COLO668 (cell line): Measurements from ENCODE around the gene DBI.
"Not testable (repeated sequence)": the region's sequence is repeated elsewhere in the genome, so short reads cannot be mapped to it uniquely, and the experiment has no call there.

ENCODE experiments used
- DNase-seq: peaks from one replicate; lab custom pipeline; 2025; ENCODE audit not compliant: unreplicated experiment; lab: John Stamatoyannopoulos, UW

DBI gene

DNA sequence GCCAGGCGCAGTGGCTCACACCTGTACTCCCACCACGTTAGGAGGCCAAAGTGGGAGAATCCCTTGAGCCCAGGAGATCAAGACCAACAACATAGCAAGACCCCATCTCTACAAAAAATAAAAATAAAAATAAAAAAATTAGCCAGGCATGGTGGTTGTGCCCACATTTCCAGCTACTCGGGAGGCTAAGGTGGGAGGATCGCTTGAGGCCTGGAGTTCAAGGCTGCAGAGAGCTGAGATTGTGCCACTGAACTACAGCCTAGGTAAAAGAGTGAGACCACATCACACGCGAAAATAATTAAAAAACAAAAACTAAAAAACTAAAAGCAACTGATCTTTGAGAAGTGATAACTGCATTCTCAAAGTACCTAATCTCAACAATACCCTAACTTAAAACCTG, 2.0 kb upstream of the DBI start:
- no peak for DNase-seq

DNA sequence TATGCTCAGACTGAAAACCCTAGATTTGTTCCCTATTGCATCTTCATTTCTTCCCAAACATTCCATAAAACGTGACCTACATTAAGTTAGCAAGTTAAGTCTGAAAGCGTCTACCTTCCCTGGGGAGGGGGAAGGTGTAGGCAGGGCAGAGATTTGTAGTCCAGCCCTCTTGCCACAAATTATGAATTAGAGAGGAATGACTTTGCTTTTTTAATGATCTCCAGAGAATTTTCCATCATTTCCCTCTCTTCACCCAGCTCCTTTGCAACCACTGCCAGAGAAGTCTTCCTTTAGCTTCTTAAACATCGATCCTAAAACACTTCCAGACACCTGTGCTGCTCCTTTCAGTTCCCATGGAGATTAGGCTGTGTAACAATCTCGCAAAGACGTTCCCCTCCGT, 1.3 kb upstream of the DBI start:
- DNase-seq = no peak

DNA sequence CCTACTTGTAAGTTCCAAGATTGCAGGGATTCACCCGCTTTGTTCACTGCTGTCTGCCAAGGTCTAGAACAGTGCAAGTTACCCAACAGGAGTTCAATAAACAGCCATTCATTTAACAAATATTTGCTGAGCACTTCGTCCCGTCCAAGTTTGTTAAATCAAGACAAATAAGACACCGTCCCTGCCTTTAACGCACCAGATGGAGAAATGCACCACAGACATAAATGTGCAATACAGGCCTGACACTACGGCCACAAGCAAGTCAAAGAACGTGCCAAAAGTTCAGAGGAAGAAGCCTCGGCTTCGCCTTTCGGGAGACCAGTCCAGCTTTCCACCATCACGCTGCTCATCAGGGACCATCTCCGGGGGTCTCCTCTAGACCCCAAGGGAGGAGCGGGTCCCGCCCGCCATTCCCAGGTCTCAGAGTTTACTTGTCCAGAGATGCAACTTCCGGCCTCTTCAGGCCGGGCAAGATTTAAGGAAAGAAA, 572 bp upstream of the DBI start:
- DNase-seq = no peak

DNA sequence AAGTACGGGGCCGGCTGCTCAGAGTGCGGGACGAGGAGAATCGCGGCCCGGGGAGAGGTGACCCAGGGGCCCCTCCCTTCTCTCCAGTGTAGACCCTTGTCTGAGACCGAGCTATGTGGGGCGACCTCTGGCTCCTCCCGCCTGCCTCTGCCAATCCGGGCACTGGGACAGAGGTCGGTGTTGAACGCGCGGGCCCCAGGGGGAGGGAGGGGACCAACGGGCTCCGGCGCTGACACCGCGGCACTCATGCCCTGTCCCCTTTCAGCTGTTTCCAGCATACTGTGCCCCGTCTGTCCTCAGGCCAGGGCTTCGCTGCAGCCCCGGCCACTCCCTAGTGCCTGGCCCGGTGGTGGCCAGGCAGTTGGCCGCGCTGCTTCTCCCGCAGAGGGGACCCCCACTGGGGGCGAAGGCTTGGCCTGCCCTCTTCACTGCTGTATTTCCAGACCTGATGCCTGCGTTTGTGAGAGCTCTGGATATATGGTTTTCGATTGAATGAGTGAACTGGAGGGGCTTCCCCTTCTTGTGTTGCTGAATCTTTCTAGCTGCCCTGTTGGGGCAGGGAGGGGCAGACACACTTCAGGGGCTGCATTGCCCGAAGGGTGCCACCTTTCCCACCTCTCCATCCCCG, 809 bp downstream of the DBI start:
- peak; percentile 57 for DNase-seq

DNA sequence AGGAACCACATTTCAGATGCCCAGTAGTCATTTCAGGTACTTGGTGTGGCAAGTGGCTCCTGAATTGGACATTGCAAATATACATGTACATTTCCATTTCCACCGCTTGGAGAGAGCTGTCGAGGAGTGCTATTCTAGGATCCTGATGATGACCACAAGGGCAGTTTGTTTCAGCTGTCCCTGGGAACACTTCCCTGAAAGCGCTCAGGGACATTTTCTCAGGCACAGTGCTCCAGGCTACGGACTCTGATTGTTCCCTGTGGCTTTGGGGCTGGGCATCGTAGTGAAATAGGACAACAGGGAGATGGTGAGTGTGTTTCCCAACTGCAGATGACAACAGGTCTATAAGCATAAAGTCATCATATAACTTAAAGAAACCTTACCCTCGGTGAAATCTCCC, 3.1 kb downstream of the DBI start:
- DNase-seq = no peak

DNA sequence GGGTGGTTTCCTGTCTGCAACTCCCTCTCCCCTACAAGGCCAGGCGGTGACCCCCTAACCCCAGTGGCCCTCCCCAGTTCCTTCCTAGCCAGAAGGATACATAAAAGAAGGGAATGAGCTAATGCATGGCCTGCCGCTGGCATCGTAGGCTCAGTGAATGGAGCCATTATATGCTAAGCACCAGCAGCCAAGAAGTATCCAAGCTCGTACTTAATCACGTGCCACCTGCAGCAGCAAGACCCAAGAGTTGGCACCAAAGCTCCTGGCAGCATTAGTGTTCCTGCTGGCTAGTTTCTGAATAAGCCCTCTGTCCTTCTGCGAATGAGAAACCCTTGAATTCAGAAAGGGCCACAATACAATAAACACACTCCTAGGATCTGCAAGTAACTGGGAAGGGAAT, 4.3 kb downstream of the DBI start:
- no peak for DNase-seq

DNA sequence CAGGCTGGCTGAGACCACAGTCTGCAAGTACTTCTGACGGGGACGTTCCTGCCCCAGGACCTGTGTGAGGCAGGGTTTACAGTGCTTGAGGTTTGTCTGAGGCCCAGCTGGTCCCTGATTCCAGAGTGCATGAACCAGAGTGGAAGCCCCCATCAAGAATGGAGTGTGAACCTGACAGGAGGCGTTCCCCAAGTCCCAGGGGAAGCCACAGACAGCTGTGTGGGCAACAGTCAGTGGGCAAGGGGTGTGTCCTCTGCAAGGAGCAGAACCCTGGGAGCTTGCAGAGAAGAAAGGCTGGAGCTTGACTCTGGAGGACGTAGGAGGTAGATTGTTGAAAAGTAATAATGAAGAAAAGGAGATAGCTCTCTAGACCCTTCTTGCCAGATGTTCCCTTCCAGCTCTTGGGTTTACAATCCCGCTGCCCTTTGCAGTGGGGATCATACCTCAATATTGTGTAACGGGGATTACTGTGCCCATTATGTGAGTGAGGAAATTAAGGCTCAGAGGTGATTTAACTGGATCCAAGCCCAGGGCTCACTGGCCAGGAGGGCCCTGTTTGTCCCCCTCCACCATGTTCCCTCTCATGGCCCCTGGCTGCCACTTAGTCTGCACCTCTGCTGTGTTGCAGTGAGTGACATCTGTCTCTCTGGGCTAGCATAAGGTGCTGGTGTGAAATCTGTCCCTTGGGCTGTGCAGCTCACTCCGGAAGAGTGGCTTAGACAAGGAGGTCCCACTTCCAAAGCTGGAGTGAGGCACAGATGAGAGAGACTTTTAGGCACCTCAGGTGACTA, 6.2 kb downstream of the DBI start:
- DNase-seq = no peak

DNA sequence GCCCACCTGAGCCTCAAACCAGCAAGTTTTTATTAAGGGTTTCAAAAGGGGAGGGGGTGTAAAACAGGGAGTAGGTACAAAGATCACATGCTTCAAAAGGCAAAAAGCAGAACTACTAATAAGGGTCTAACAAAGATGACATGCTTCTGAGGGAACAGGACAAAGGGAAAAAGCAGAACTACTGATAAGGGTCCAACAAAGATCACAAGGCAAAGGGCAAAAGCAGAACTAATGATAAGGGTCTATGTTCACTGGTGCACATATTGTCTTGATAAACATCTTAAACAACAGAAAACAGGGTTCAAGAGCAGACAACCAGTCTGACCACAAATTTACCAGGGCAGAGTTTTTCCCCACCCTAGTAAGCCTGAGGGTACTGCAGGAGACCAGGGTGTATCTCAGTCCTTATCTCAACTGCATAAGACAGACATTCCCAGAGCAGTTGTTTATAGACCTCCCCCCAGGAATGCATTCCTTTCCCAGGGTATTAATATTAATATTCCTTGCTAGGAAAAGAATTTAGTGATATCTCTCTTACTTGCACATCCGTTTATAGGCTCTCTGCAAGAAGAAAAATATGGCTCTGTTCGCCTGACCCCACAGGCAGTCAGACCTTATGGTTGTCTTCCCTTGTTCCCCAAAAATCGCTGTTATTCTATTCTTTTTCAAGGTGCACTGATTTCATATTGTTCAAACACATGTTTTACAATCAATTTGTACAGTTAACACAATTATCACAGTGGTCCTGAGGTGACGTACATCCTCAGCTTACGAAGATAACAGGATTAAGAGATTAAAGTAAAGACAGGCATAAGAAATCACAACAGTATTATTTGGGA, 7.3 kb downstream of the DBI start:
- DNase-seq = not testable (repeated sequence)

DNA sequence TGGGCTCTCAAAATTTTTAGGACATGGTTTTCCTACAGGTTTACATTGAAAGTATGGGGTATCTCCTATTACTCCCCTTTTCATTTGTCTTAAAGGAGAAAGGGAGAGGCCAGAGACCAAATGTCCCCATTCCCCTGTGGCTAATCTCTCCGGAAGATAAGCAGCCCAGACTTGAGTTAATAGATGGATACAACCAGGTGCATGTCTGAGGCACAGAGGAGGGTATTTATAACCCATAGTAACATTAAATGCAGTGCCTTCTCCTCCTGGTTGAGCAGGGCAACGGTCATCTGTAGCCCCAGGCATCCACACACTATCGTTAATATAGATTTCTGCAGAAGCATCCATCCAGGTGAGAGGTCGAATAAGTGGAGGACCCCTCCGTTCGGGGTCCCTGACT, 9.6 kb downstream of the DBI start:
- not testable (repeated sequence) for DNase-seq

DNA sequence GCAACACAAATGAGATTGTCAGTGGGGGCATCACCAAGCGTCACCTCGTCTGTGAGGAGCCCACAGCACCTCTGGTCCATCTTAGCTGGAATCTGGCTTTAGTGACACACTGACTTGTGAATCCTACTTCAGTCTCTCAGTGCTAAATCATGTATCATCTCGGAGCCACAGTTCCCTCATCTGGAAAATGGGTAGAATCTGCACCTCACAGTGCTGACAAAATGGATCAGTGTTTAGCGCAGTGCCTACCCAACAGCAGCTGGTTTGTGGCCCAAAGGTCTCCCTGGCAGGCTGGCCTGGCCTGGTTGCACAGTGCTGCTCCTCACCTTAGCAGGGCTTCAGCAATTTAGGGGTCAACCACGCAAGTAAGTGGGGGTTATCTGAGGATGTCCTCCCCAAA, 10.0 kb downstream of the DBI start:
- DNase-seq = no peak

DNA sequence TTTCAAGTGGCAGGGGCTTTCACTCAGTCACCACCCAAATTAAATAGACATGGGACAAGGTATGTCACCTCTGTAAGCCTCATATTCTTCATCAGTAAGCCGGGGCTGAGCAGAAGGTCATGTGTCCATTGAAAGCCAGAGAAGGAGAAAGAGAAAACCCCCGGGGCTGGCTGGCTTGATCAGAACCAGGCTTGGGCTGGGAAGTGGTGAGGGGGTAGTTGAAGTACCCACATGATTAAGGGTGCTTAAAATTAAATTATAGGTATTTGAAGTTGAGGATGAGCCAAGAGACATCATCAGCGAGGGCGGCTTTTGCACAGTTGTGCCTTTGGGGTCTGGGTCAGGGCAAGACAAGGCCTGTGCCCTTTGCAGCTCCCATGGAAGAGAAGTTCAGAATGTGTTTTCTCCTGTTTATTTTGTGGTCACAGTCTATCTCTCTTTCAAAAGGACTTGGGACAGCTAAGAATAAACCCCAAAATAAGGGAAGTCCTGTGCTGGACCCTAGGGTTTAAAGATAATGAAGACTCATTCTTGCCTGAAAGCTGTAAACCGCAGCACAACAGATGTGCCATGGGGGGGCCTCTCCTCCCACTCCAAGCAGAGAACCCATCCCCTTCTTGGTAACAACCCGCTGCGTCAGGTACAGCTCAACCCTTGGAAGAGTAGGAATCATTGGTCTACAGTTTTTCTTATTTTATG, 10.7 kb downstream of the DBI start:
- no peak for DNase-seq

DNA sequence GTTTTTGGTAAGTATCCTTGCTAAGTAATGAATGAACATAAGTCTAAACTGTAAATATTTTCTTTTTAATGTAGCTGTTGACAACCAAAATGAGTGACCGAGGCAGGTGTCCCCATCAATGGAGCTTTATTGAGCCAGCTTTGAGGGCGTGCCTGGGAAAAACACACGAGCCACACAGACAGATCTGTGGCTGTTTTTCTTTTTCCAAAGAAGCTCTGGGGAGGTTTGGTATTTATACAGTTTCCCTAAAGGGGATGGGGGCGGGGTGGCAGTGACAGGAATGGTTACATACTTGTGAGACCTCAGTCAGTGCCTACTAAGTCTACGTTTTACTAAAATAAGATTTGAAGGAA, 11.2 kb downstream of the DBI start:
- DNase-seq = no peak

DNA sequence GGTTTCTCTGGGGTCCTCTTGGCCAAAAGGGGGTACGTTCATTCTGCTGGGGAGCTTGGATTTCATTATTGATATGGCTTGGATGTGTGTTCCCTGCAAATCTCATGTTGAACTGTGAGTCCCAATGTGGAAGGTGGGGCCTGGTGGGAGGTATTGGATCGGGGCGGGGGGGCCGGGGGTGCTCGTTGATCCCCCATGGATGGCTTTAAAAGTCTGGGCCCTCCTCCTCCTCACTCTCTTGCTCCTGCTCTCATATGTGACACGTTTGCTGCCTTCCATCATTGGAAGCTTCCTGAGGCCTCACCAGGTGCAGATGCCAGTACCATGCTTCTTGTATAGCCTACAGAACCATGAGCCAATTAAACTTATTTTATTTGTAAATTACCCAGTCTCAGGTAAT, 11.8 kb downstream of the DBI start:
- no peak for DNase-seq

DNA sequence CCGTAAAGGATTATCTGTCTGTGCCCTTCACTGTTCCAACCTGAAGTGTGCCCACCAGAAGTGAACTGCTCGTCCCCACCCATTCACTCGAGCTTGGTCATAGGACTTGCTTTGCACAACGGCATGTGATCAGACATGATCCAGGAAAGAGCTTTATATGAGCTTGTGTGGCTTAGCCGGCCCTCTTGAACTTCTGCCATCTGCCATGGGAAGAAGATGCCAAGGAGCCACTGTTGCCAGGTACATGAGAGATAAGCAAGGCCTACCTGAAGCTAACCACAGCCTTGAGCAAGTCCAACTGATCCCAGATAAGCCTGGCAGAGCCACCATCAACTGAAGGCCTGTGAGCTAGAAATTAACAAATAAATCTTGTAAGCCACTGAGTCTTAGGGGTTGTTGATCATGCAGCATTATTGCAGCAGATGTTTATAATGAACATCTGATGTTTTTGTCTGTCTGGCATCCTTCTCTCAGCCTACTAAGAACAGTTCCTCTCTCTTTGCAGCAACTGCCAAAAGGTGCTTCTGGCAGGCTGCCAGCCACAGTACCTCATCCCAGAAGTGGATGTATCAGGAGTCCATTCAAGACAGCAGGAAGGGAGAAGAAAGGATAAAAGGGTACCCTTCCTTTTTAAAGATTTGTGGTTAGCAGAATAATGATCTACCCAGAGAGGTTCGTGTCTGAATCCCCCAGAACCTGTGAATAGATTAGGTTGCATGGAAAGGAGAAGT, 16.8 kb downstream of the DBI start:
- peak; percentile 63 for DNase-seq

DNA sequence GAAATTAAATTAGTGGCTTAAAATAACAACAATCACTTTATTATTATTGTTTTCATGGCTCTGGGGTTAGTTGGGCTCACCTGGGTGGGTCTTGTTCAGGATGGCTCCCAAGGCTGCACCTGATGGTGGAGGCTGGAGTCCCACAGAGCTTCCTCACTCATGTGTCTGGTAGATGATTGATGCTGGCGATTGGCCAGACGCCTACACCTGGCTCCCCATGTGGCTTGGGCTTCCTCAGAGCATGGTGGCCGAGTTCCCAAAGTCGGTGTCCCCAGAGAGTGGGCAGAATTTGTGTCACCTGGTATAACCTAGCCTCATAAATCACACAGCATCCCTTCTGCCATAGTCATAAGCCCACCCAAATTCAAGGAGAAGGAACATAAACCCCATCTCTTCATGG, 18.2 kb downstream of the DBI start:
- no peak for DNase-seq

DNA sequence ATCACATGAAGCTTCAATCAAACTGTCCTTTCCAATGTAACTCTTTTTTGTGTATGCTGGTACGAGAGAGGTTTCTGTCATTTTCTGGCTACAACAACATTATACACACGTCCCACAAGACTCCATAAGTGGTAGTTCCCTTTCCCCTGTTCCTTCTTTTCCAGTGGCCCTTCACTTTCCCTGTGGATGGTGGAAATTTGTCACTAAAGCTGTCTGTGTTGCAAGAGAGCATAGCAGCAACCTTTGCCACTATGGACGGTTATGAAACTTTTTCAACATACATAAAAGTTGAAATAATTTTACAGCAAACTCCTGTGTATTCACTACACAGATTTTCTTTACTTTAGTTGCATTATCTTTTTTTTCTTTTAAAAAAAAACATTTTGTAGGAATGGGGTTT, 18.7 kb downstream of the DBI start:
- DNase-seq = no peak

DNA sequence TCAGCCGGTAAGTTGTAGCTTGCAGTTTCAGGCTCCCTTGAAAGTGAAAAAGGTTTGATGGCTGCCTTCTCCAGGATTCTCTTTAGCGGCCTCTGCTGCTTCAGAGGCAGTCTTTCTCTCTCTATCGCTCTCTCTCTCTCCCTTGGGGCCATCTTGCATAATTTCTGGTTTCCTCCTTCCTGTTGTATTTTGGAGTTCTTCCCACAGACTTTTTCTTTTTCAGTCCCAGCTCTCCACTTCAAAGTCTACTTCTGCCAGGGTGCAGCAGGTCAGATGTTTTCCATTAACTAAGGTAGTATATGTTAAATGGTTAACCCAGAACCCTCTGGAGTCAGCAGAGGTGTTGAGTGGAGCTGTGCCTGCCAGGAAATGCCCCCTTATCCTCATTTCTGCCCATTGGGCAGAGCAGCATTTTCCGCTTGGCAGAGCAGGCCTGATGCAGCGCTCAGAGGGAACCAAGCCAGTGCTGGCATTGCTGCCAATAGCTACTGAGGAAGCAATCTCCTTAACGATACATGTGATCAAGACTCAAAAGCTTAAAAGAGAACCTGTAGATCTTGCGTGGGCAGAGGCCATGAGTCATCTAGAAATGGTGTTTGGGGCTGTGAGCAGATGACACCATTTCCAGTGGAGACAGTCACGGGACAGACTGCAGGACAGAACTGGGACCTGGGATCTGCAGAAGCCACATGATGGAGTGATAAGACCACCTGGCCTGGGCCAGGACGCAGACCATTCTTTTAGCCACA, 20.8 kb downstream of the DBI start:
- DNase-seq = no peak

DNA sequence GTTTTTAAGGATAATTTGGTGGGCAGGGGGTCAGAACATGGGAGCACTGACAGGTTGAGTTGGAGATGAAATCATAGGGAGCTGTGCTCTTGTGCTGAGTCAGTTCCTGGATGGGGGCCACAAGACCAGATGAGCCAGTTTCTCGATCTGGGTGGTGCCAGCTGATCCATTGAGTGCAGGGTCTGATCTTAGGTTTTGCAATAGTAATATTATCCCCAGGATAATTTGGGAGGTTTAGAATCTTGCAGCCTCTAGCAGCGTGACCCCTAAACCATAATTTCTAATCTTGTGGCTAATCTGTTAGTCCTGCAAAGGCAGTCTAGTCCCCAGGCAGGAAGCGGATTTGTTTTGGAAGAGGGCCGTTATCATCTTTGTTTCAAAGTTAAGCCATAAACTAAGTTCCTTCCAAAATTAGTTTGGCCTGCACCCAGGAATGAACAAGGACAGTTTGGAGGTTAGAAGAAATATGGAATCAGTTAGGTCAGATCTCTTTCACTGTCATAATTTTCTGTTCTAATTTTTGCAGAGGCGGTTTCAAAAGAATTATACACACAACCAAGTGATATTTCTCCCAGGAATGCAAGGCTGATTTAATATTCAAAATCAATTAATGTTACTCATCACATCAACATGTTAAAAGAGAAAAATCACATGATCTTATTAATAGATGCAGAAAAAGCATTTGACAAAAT, 23.0 kb downstream of the DBI start:
- no peak for DNase-seq

DNA sequence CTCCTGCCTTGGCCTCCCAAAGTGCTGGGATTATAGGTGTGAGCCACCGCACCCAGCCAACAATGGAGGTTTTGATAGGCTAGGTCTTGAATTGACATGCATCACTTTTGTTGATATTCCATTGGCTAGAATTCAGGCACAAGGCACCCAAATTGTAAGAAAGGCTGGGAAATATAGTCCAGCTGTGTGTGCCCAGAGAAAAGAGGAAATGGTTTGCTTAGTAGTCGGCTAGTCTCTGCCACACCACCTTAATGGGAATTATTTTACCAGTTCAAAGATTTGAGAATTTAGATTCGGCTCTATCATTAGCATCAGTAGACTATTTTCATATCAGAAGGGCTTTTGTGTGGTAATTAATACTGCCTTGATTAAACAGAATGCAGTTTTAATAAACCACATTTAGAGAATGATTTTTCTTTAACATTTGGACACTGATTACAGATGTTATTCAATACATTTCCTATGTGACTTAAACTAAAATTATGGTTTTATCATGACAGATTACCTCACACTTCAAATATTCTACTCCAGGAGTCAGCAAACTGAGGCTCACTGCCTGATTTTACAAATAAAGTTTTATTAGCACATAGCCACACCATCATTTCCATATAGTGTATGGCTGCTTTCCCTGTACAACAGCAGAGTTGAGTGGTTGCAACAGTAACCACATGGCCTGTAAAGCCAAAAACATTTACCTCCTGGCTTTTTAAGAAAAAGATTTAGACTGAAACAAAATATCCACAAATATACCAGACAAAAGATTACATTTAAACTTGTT, 27.4 kb downstream of the DBI start:
- no peak for DNase-seq
